Measurements from ENCODE around the gene PIGB. TPM values are rescaled to one million over a fixed set of nuclear protein-coding genes. Genes with fewer than 3 reads are reported as not detected.

PIGB gene
- total and polyA plus RNA-seq, 2 of the 13 experiments (the other 11 are each of a cell fraction or from before 2014, with no cell fraction given) = 14.5 to 19.1 TPM

GRCh38 chr15:55289746-55290527 is 29.1 kb upstream of the PIGB start, which contains the start of gene RAB27A (continued):
- TF ChIP-seq DZIP1 (CRISPR knock-in tag; IDR thresholded peaks at IDR 0.05) (no peak), ZNF232 (CRISPR knock-in tag; IDR thresholded peaks at IDR 0.05; ENCODE audit: borderline replicate concordance) (no peak), ARHGAP35 (CRISPR knock-in tag; IDR thresholded peaks at IDR 0.05; ENCODE audit: borderline replicate concordance) (no peak), TCF7L2 (IDR thresholded peaks at IDR 0.05; ENCODE audit: low read depth, low read length) (no peak), SATB2 (CRISPR knock-in tag; IDR thresholded peaks at IDR 0.05) (no peak), ZNF766 (CRISPR knock-in tag; IDR thresholded peaks at IDR 0.05; ENCODE audit: borderline replicate concordance) (no peak; the same call in 1 of the 2 replicates), RAD51 (IDR thresholded peaks at IDR 0.05; ENCODE audit: borderline replicate concordance) (no peak), ZMYM4 (CRISPR knock-in tag; IDR thresholded peaks at IDR 0.05) (no peak), ZNF616 (CRISPR knock-in tag; IDR thresholded peaks at IDR 0.05; ENCODE audit: low read depth) (no peak), ZNF18 (CRISPR knock-in tag; IDR thresholded peaks at IDR 0.05; ENCODE audit: insufficient replicate concordance) (peak; percentile 39), ZNF687 (CRISPR knock-in tag; IDR thresholded peaks at IDR 0.05) (peak; percentile 70), ZNF75D (CRISPR knock-in tag; IDR thresholded peaks at IDR 0.05; ENCODE audit: borderline replicate concordance) (no peak), LRRFIP1 (CRISPR knock-in tag; conservative IDR thresholded peaks at IDR 0.05) (no peak), FOXM1 (CRISPR knock-in tag; IDR thresholded peaks at IDR 0.05) (no peak), SP2 (CRISPR knock-in tag; IDR thresholded peaks at IDR 0.05) (no peak), ZMYM2 (CRISPR knock-in tag; IDR thresholded peaks at IDR 0.05) (no peak), CREM (IDR thresholded peaks at IDR 0.05) (no peak), CREM (CRISPR knock-in tag; IDR thresholded peaks at IDR 0.05) (no peak), ARNT2 (CRISPR knock-in tag; IDR thresholded peaks at IDR 0.05; ENCODE audit: low read depth) (peak; percentile 47)

Data from HepG2 (cell line).